Activated naive CD8-positive, alpha-beta T cell treated with anti-CD3 and anti-CD28 coated beads, Interleukin-2, amount 50 U/mL, for 24 hours (primary cell): ENCODE measurements around the gene NFKBIA.
A peak's percentile ranks its signal among the peaks of the same experiment; 100 is the strongest.
"Not testable (repeated sequence)": the region's sequence is repeated elsewhere in the genome, so short reads cannot be mapped to it uniquely, and the experiment has no call there.

Experiments
- ATAC-seq: fragments of 150-1000 bp; cut with Tn5 transposase; one replicate; pipeline ENCODE4 v1.10.0; 2021
- DNase-seq: peaks from one replicate; pipeline ENCODE4 v3.0.0; 2021
- H3K27ac Mint-ChIP-seq: one replicate; pipeline ENCODE4 v1.8.0; 2021; ENCODE audit warnings: mild to moderate bottlenecking, mixed read lengths
- H3K27me3 Mint-ChIP-seq: one replicate; pipeline ENCODE4 v1.8.0; 2021; ENCODE audit warnings: mixed read lengths
- H3K36me3 Mint-ChIP-seq: one replicate; pipeline ENCODE4 v1.8.0; 2021; ENCODE audit warnings: low read depth, mixed read lengths
- H3K4me1 Mint-ChIP-seq: one replicate; pipeline ENCODE4 v1.8.0; 2021; ENCODE audit warnings: mixed read lengths
- H3K4me3 Mint-ChIP-seq: one replicate; pipeline ENCODE4 v1.8.0; 2021; ENCODE audit warnings: mild to moderate bottlenecking, moderate library complexity, mixed read lengths
- H3K9me3 Mint-ChIP-seq: one replicate; pipeline ENCODE4 v1.8.0; 2021; ENCODE audit warnings: mixed read lengths

Gene NFKBIA, protein sequence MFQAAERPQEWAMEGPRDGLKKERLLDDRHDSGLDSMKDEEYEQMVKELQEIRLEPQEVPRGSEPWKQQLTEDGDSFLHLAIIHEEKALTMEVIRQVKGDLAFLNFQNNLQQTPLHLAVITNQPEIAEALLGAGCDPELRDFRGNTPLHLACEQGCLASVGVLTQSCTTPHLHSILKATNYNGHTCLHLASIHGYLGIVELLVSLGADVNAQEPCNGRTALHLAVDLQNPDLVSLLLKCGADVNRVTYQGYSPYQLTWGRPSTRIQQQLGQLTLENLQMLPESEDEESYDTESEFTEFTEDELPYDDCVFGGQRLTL

GRCh38 chr14:35404449-35405303, at the start of gene NFKBIA:
NFKBIA (minus strand) TSS chr14:35404749; CDS start chr14:35404644, 105 bp downstream.
- Mint-ChIP-seq H3K27me3 (peaks cover 2% of the 10 kb centered on the region), H3K4me1 (peaks cover 56% of the 10 kb centered on the region), H3K4me3 (peak within 1 kb of the TSS; percentile 96)

DNA sequence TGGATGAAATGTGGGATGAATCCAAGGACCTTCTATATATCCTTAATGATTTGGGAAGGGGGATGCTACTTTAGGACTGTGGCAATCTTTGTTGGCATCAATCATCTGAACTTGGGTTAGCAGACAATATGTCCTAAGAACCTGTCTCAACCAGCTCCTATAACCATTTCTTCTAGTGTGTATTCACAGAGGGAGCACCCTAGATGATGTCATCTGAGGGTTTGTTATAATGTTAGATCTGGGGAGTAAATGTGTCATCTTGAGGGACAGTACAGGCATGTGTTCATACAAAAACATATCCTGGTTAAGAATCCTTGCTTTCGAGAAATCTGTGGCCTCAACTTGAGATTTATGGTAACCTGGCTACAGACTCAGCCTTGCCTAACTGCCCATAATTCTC, 41.9 kb upstream of the NFKBIA start:
- Mint-ChIP-seq H3K27ac (no peak overlapping the region), H3K36me3 (no peaks in the 10 kb centered on the region), H3K4me3 (no peak overlapping the region), H3K27me3 (no peaks in the 10 kb centered on the region), H3K9me3 (no peaks in the 10 kb centered on the region), H3K4me1 (no peaks in the 10 kb centered on the region)
- ATAC-seq (no peak), DNase-seq (no peak)

More at GRCh38 chr14:35404449-35405303, at the start of gene NFKBIA:
- Mint-ChIP-seq H3K27ac (peak within 1 kb of the TSS; percentile 98), H3K36me3 (peaks cover 42% of the 10 kb centered on the region), H3K9me3 (no peaks in the 10 kb centered on the region)
- DNase-seq (peak; percentile 96), ATAC-seq (peak; percentile 65)

GRCh38 chr14:35444104-35444503, 39.6 kb upstream of the NFKBIA start:
- Mint-ChIP-seq H3K4me3 (no peak overlapping the region), H3K36me3 (no peaks in the 10 kb centered on the region), H3K27me3 (no peaks in the 10 kb centered on the region), H3K27ac (no peak overlapping the region), H3K4me1 (no peaks in the 10 kb centered on the region), H3K9me3 (no peaks in the 10 kb centered on the region)
- DNase-seq (no peak), ATAC-seq (no peak)

GRCh38 chr14:35441160-35441559, 36.6 kb upstream of the NFKBIA start:
- Mint-ChIP-seq H3K36me3 (no peaks in the 10 kb centered on the region), H3K27me3 (no peaks in the 10 kb centered on the region), H3K4me1 (no peaks in the 10 kb centered on the region), H3K9me3 (no peaks in the 10 kb centered on the region), H3K27ac (no peak overlapping the region), H3K4me3 (no peak overlapping the region)
- DNase-seq (no peak), ATAC-seq (no peak)

DNA sequence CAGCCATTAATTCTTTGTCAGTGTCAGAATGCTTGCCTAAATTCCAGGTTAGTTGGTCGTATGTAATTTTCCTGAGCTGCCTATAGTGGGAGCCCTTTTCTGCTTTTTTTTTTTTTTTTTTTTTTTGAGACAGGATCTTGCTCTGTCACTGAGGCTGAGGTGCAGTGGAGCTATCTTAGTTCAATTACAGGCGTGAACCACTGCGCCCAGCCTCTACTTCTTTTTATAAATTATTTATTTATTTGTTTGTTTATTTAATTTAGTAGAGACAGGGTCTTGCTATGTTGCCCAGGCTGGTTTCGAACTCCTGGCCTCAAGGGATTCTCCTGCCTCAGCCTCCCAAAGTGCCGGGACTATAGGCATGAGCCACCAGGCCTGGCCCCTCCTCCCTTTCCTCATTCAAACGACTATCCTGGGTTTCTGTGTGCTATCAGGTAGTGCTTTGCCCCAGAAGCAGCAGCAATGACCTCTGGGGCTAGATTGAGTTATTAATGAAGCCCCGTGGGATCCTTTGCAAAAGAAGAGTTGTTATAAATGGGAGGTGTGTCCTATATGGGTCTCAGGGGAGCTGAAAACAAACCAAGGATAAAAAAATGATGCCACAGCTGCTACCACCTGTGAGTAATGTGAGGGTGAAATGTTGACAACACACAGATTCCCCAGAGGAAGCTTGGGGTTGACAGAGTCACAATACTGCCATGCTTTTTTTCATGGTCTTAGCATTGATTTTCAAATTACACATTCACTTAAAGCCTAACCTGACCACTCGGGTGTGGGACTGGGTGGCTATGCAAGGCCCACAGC, 34.6 kb upstream of the NFKBIA start:
- Mint-ChIP-seq H3K27ac (no peak overlapping the region), H3K36me3 (no peaks in the 10 kb centered on the region), H3K9me3 (no peaks in the 10 kb centered on the region), H3K4me1 (peaks cover 7% of the 10 kb centered on the region), H3K27me3 (no peaks in the 10 kb centered on the region), H3K4me3 (no peak overlapping the region)
- ATAC-seq (no peak), DNase-seq (no peak)

GRCh38 chr14:35438492-35438891, 33.9 kb upstream of the NFKBIA start:
- not testable (repeated sequence) for H3K4me1 Mint-ChIP-seq, H3K4me3 Mint-ChIP-seq, H3K27ac Mint-ChIP-seq, H3K9me3 Mint-ChIP-seq, H3K36me3 Mint-ChIP-seq, H3K27me3 Mint-ChIP-seq, ATAC-seq, DNase-seq

DNA sequence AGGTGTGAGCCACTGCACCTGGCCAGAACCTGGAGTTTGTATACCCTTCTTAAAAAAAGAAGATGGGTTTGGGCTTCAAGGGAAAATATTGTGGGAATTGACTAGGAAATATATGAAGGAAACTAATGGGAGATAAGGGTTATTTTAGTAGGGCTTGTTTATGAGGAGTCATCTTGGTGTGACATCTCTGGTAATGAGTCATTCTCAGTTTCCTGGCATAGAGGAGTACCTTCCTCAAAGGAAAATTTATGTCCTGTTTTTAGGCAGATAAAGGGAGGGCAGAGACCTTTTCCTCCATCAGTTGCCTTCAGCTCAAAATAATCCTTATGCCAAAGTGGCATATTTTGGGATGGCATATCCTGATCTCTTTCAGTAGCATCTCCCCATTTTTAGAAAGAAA, 30.6 kb upstream of the NFKBIA start:
- DNase-seq (no peak), ATAC-seq (no peak)
- Mint-ChIP-seq H3K4me3 (no peak overlapping the region), H3K36me3 (no peaks in the 10 kb centered on the region), H3K27me3 (no peaks in the 10 kb centered on the region), H3K4me1 (peaks cover 10% of the 10 kb centered on the region), H3K27ac (no peak overlapping the region), H3K9me3 (no peaks in the 10 kb centered on the region)

DNA sequence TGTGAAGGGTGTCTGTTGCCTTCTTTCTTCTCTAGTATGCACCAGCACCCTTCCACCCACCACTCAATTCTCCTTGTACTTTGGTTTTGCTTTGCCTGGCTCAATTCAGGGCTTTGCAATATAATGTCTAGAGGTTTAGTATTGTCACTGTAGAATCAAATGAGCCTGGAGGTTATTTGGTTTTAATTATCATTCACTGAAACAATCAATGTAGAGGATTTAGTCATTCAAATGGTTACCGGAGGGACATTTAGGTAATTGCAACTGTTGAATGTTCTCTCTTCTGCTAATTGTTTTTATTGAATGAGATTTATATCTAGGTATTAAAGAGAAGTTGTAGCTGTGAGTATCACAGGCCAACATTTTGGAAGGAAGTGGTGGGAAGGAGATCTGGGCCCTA, 29.3 kb upstream of the NFKBIA start:
- no peaks in the 10 kb centered on the region for H3K9me3 Mint-ChIP-seq
- no peaks in the 10 kb centered on the region for H3K36me3 Mint-ChIP-seq
- ATAC-seq, result no peak
- no peaks in the 10 kb centered on the region for H3K27me3 Mint-ChIP-seq
- H3K27ac Mint-ChIP-seq, result no peak overlapping the region
- peaks cover 12% of the 10 kb centered on the region for H3K4me1 Mint-ChIP-seq
- H3K4me3 Mint-ChIP-seq, result no peak overlapping the region
- no peak for DNase-seq

- H3K36me3 Mint-ChIP-seq, result no peaks in the 10 kb centered on the region
- H3K27me3 Mint-ChIP-seq, result no peaks in the 10 kb centered on the region
- no peak overlapping the region for H3K27ac Mint-ChIP-seq
- DNase-seq, result no peak
- ATAC-seq, result no peak
- no peaks in the 10 kb centered on the region for H3K9me3 Mint-ChIP-seq
- no peak overlapping the region for H3K4me3 Mint-ChIP-seq
- peaks cover 22% of the 10 kb centered on the region for H3K4me1 Mint-ChIP-seq
Observed at GRCh38 chr14:35430459-35431199, 26.1 kb upstream of the NFKBIA start.

DNA sequence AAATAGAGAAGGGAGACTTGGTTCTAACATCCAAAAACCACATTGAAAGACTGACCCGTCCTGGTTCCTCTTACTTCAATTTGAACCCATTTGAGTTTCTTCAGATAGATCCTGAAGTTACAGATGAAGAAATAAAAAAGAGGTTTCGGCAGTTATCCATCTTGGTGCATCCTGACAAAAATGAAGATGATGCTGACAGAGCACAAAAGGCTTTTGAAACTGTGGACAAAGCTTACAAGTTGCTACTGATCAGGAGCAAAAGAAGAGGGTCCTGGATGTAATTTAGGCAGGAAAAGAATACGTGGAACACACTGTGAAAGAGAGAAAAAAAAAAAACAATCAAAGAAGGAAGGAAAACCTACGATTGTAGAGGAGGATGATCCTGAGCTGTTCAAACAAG, 25.4 kb upstream of the NFKBIA start:
- Mint-ChIP-seq H3K36me3 (no peaks in the 10 kb centered on the region), H3K27ac (no peak overlapping the region), H3K27me3 (no peaks in the 10 kb centered on the region), H3K9me3 (no peaks in the 10 kb centered on the region), H3K4me3 (no peak overlapping the region), H3K4me1 (peaks cover 15% of the 10 kb centered on the region)
- no peak for DNase-seq
- no peak for ATAC-seq

DNA sequence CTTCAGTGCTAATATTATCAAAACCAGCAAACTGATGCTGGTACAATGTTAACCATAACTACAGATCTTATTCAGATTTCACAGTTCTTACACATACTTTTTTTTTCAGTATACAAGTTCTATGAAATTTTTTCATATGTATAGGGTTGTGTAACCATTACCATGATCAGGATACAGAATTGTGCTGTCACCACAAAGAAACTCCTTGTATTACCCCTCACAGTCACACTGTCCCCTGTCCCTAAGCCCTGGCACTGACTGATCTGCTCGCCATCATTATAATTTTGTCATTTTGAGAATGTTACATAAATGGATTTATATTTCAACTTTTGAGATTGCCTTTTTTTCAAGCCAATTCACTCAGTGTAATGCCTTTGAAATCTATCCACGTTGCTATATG, 21.3 kb upstream of the NFKBIA start:
- Mint-ChIP-seq H3K27ac (no peak overlapping the region), H3K36me3 (no peaks in the 10 kb centered on the region), H3K4me1 (peaks cover 26% of the 10 kb centered on the region), H3K4me3 (no peak overlapping the region), H3K27me3 (no peaks in the 10 kb centered on the region), H3K9me3 (no peaks in the 10 kb centered on the region)
- ATAC-seq (peak; percentile 31), DNase-seq (no peak)

DNA sequence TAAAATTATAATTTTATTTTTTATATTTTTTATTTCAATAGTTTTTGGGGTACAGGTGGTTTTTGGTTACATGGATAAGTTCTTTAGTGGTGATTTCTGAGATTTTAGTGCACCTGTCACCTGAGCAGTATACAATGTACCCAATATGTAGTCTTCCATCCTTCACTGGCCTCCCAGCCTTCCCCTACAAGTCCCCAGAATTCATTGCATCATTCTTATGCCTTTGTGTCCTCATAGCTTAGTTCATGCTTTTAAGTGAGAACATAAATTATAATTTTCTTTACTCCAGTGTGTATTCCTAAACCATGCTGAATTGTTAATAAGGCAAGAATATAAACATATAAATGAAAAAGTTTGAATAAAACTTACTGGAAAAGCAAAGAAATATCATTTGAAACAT, 19.1 kb upstream of the NFKBIA start:
- Mint-ChIP-seq H3K27me3 (no peaks in the 10 kb centered on the region), H3K9me3 (no peaks in the 10 kb centered on the region), H3K4me3 (no peak overlapping the region), H3K36me3 (no peaks in the 10 kb centered on the region), H3K27ac (no peak overlapping the region), H3K4me1 (peaks cover 37% of the 10 kb centered on the region)
- ATAC-seq (no peak), DNase-seq (no peak)

DNA sequence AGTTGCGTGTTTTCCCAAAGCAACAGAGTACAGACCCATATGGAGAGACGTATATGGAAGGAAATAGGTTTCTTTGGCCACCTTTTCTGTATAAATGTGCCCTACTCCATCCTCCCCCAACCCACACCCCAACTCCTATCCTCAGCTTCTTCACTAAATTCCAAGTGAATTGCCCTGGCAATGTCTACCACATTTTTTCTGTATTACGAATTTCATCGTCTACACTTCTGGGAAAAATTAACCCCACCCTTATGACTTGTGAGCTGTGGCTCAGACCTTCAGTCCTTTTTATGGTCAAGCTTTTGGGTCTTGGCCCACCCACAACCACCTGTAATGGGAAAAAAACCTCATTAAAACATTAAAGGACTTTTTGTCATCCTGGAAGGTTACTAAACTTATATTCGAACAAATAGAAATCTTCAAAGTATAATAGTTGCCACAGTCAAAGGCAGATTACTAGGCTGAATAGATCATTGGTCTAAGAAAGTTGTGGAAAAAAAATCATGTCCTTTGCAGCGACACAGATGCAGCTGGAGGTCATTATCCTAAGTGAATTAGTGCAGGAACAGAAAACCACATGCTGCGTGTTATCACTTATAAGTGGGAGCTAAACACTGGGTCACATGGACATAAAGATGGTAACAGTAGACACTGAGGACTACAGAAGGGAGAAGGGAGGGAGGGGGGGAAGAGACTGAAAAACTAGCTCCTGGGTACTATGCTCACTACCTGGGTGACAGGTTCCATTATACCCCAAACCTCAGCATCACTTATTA, 15.7 kb upstream of the NFKBIA start:
- H3K27me3 Mint-ChIP-seq, result peaks cover 3% of the 10 kb centered on the region
- H3K27ac Mint-ChIP-seq, result no peak overlapping the region
- no peak for ATAC-seq
- H3K4me3 Mint-ChIP-seq, result no peak overlapping the region
- peaks cover 60% of the 10 kb centered on the region for H3K4me1 Mint-ChIP-seq
- peaks cover 3% of the 10 kb centered on the region for H3K36me3 Mint-ChIP-seq
- DNase-seq, result no peak
- H3K9me3 Mint-ChIP-seq, result no peaks in the 10 kb centered on the region
